DOHH2 (cell line): ENCODE measurements around the gene PRKCE.

ENCODE experiments used
- EZH2phosphoT487 ChIP-seq: fragments of 200-600 bp; sonication (generic); IDR thresholded peaks from 2 replicates; pipeline ENCODE4 v1.6.1; 2017; ENCODE audit warnings: borderline replicate concordance, mild to moderate bottlenecking, antibody characterized with exemption, low read length, moderate library complexity, mixed read lengths
- TF ChIP-seq, protein P1 (sequence below): fragments of 200-600 bp; sonication (generic); IDR thresholded peaks from one replicate; pipeline ENCODE4 v1.5.1; 2014; ENCODE audit warnings: antibody characterized with exemption, mild to moderate bottlenecking, low read depth, low read length; ENCODE audit not compliant: poor library complexity, severe bottlenecking

DNA sequence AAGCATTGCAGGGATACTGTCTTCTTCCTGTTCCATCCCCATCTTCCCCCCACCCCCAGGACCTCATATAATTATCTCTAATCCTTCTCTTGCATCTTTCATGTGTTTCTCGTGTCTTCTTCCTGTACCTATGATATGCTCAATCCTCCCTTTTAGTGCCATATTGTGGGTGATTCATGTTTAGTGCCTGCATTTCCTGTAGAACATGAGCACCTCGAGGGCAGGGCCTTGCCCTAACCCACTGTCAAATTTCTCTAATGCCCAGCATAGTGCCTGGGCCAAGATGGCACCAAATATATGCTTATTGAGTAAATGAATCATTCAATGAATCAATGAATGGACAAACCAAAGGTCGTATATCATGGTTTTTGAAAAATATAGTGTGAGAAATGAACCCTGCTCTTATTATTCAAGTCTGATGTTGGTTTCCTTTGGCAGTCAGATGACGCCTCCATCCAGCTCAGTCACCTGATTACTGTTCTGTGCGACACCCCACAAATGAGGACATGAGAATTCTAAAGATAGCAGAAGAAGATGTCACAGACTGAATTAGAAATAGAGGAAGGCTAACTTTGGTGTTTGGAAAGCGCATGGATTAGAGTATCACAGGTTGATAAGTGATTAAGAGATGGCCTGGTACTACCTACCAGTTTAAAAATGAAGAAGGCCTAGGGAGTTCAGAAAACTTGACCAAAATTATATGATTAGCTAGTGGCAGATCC lies 278.4 kb downstream of the PRKCE start:
- TF ChIP-seq, protein P1, sequence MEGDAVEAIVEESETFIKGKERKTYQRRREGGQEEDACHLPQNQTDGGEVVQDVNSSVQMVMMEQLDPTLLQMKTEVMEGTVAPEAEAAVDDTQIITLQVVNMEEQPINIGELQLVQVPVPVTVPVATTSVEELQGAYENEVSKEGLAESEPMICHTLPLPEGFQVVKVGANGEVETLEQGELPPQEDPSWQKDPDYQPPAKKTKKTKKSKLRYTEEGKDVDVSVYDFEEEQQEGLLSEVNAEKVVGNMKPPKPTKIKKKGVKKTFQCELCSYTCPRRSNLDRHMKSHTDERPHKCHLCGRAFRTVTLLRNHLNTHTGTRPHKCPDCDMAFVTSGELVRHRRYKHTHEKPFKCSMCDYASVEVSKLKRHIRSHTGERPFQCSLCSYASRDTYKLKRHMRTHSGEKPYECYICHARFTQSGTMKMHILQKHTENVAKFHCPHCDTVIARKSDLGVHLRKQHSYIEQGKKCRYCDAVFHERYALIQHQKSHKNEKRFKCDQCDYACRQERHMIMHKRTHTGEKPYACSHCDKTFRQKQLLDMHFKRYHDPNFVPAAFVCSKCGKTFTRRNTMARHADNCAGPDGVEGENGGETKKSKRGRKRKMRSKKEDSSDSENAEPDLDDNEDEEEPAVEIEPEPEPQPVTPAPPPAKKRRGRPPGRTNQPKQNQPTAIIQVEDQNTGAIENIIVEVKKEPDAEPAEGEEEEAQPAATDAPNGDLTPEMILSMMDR = no peak
- no peak for TF ChIP-seq EZH2phosphoT487
